HCT116 (cell line): ENCODE results near the gene MUC15. TPM values are rescaled to one million over a fixed set of nuclear protein-coding genes. Genes with fewer than 3 reads are reported as not detected.

Experiments used
- ATAC-seq: fragments of 200-7000 bp; cut with Tn5 transposase; 2 replicates; pipeline ENCODE4 v1.9.1; 2020; ENCODE audit warnings: mild to moderate bottlenecking, moderate library complexity
- BruUV-seq: library from RNA; stranded (reverse); fragments of 400-500 nt; replicated peaks from 2 replicates; lab custom pipeline; 2021; lab: Mats Ljungman, UMichigan
- CTCF ChIA-PET: fragments of 300-600 bp; sonication (Branson Sonifier 250); formaldehyde crosslinking; loops from one replicate; lab custom pipeline; 2021; ENCODE audit warnings: antibody characterized with exemption; lab: Charles Lee
- POLR2A ChIA-PET: fragments of 300-600, 350-600 bp; sonication (Branson Sonifier 250); formaldehyde crosslinking; loops from one replicate; lab custom pipeline; 2021; ENCODE audit warnings: antibody characterized with exemption; lab: Charles Lee
- RAD21 ChIA-PET, 2 experiments: fragments of 300-600 bp; sonication (Branson Sonifier 250); formaldehyde crosslinking; loops; one replicate each; lab custom pipeline; 2023; ENCODE audit warnings: low total read pairs in 2 of 2; ENCODE audit not compliant: uncharacterized antibody in 2 of 2, unreplicated experiment in 2 of 2, low non-redundant PET in 1 of 2; lab: Charles Lee
- DNase-seq: peaks from one replicate; pipeline ENCODE4 v3.0.0-alpha.2; 2010; ENCODE audit warnings: low read depth, low spot score
- H2AFZ ChIP-seq: fragments of 200-600 bp; shearing (Covaris generic), sonication (generic); 2 replicates; pipeline ENCODE4 v1.6.1; 2017; ENCODE audit warnings: low read depth, mixed run types, mixed read lengths, antibody characterized with exemption, low read length; ENCODE audit not compliant: poor library complexity, severe bottlenecking
- H3K27ac ChIP-seq: 2 replicates; pipeline ENCODE4 v1.5.1; 2012; ENCODE audit warnings: low read depth, low read length
- H3K27me3 ChIP-seq: fragments of 200-600 bp; sonication (generic); 2 replicates; pipeline ENCODE4 v1.6.1; 2016; ENCODE audit warnings: mixed run types, low read length, mixed read lengths; ENCODE audit not compliant: insufficient read depth
- H3K36me3 ChIP-seq, 2 experiments: fragments of 200-500 bp in 1 of 2; fragments of 200-600 bp in 1 of 2; sonication (Bioruptor generic) in 1 of 2; sonication (generic) in 1 of 2; 2 replicates each; pipeline versions ENCODE4 v1.5.1 to v1.6.1; 2014 to 2016; ENCODE audit warnings: low read length in 2 of 2, inconsistent platforms in 1 of 2, mixed read lengths in 1 of 2, mixed run types in 1 of 2; ENCODE audit not compliant: insufficient read depth in 2 of 2, control insufficient read depth in 1 of 2
- H3K4me1 ChIP-seq, 2 experiments: fragments of 200-600 bp in 1 of 2; sonication (generic) in 1 of 2; 2 replicates each; pipeline versions ENCODE4 v1.5.1 to v1.6.1; 2012 to 2017; ENCODE audit warnings: low read length in 2 of 2, inconsistent platforms in 1 of 2, mild to moderate bottlenecking in 1 of 2, mixed read lengths in 1 of 2, mixed run types in 1 of 2, moderate library complexity in 1 of 2; ENCODE audit not compliant: insufficient read depth in 2 of 2, control insufficient read depth in 1 of 2
- H3K4me2 ChIP-seq: fragments of 200-600 bp; sonication (generic); 2 replicates; pipeline ENCODE4 v1.6.1; 2017; ENCODE audit warnings: mixed run types, low read length, mixed read lengths
- H3K4me3 ChIP-seq, 2 experiments: fragments of 200-600 bp in 1 of 2; sonication (generic) in 1 of 2; replicated peaks in 1 of 2; 2 replicates each; pipeline ENCODE4 v1.5.1; 2011 to 2016; ENCODE audit warnings: low read length in 2 of 2, control low read depth in 1 of 2, low read depth in 1 of 2, mild to moderate bottlenecking in 1 of 2, mixed read lengths in 1 of 2, mixed run types in 1 of 2
- H3K79me2 ChIP-seq: fragments of 200-600 bp; sonication (generic); 2 replicates; pipeline ENCODE4 v1.6.1; 2017; ENCODE audit warnings: mild to moderate bottlenecking, mixed run types, low read length, moderate library complexity, mixed read lengths; ENCODE audit not compliant: insufficient read depth
- H3K9ac ChIP-seq: fragments of 200-600 bp; sonication (generic); 2 replicates; pipeline ENCODE4 v1.6.1; 2016; ENCODE audit warnings: low read length, mixed read lengths
- H3K9me2 ChIP-seq: fragments of 200-600 bp; sonication (generic), shearing (Covaris generic); 2 replicates; pipeline ENCODE4 v1.6.1; 2017; ENCODE audit warnings: mixed run types, mild to moderate bottlenecking, moderate library complexity; ENCODE audit not compliant: insufficient read depth
- H3K9me3 ChIP-seq, 2 experiments: fragments of 200-500 bp in 1 of 2; fragments of 200-600 bp in 1 of 2; sonication (Bioruptor generic) in 1 of 2; sonication (generic) in 1 of 2; 2 replicates each; pipeline ENCODE4 v1.6.1; 2014 to 2017; ENCODE audit warnings: low read length in 2 of 2, mixed read lengths in 2 of 2, inconsistent platforms in 1 of 2, low read depth in 1 of 2, mild to moderate bottlenecking in 1 of 2, mixed run types in 1 of 2, moderate library complexity in 1 of 2; ENCODE audit not compliant: control insufficient read depth in 1 of 2, insufficient read depth in 1 of 2
- H4K20me1 ChIP-seq: fragments of 200-600 bp; sonication (generic), shearing (Covaris generic); 2 replicates; pipeline ENCODE4 v1.6.1; 2017; ENCODE audit warnings: mixed run types, mild to moderate bottlenecking, moderate library complexity; ENCODE audit not compliant: insufficient read depth
- ATF3 ChIP-seq: IDR thresholded peaks from 2 replicates; pipeline ENCODE4 v1.6.1; 2012
- CBX3 ChIP-seq: IDR thresholded peaks from 2 replicates; pipeline ENCODE4 v1.6.1; 2012; ENCODE audit warnings: low read depth
- CTCF ChIP-seq, 3 experiments: fragments of 200-600 bp in 1 of 3; sonication (generic) in 1 of 3; IDR thresholded peaks in 2 of 3; conservative IDR thresholded peaks in 1 of 3; 2 replicates each; pipeline ENCODE4 v1.5.1; 2012 to 2017; ENCODE audit warnings: low read depth in 2 of 3, low read length in 2 of 3, antibody characterized with exemption in 1 of 3, borderline replicate concordance in 1 of 3, control low read depth in 1 of 3, mild to moderate bottlenecking in 1 of 3, mixed read lengths in 1 of 3, mixed run types in 1 of 3, moderate library complexity in 1 of 3; ENCODE audit not compliant: insufficient read depth in 1 of 3
- EGR1 ChIP-seq: IDR thresholded peaks from 2 replicates; pipeline ENCODE4 v1.6.1; 2012; ENCODE audit warnings: low read depth
- ELF1 ChIP-seq: IDR thresholded peaks from 2 replicates; pipeline ENCODE4 v1.6.1; 2012; ENCODE audit warnings: low read depth, borderline replicate concordance
- EZH2phosphoT487 ChIP-seq: fragments of 200-600 bp; IDR thresholded peaks from 2 replicates; pipeline ENCODE4 v1.6.1; 2018; ENCODE audit warnings: antibody characterized with exemption, borderline replicate concordance
- FOSL1 ChIP-seq: IDR thresholded peaks from 2 replicates; pipeline ENCODE4 v1.6.1; 2012; ENCODE audit warnings: low read depth
- JUND ChIP-seq: IDR thresholded peaks from 2 replicates; pipeline ENCODE4 v1.6.1; 2012
- POLR2A ChIP-seq: IDR thresholded peaks from 2 replicates; pipeline ENCODE4 v1.7.0; 2011; ENCODE audit warnings: borderline replicate concordance; ENCODE audit not compliant: insufficient read depth, insufficient read length; ENCODE audit errors: extremely low read depth
- POLR2AphosphoS5 ChIP-seq: IDR thresholded peaks from 2 replicates; pipeline ENCODE4 v1.6.1; 2011; ENCODE audit warnings: mild to moderate bottlenecking, low read depth, low read length, moderate library complexity
- RAD21 ChIP-seq: IDR thresholded peaks from 2 replicates; pipeline ENCODE4 v1.6.1; 2012; ENCODE audit warnings: low read depth, mild to moderate bottlenecking
- REST ChIP-seq: IDR thresholded peaks from 2 replicates; pipeline ENCODE4 v1.6.1; 2012; ENCODE audit warnings: low read depth
- SIN3A ChIP-seq: IDR thresholded peaks from 2 replicates; pipeline ENCODE4 v1.6.1; 2012; ENCODE audit warnings: low read depth
- SP1 ChIP-seq: IDR thresholded peaks from 2 replicates; pipeline ENCODE4 v1.6.1; 2012; ENCODE audit warnings: low read depth
- SRF ChIP-seq: IDR thresholded peaks from 2 replicates; pipeline ENCODE4 v1.6.1; 2012; ENCODE audit warnings: low read depth
- YY1 ChIP-seq: IDR thresholded peaks from 2 replicates; pipeline ENCODE4 v1.6.1; 2011; ENCODE audit warnings: low read length, low read depth, moderate library complexity, mild to moderate bottlenecking; ENCODE audit not compliant: insufficient replicate concordance; ENCODE audit errors: extremely low read depth
- ZFX ChIP-seq: fragments of 450-650 bp; IDR thresholded peaks from 2 replicates; pipeline ENCODE4 v1.6.1; 2017
- ZNF274 ChIP-seq: fragments of 200-500 bp; sonication (Bioruptor generic); IDR thresholded peaks from 2 replicates; pipeline ENCODE4 v1.6.1; 2014; ENCODE audit warnings: mild to moderate bottlenecking, low read depth, low read length, inconsistent platforms
- intact Hi-C: fragments of 100-400 bp; cut with micrococcal nuclease; formaldehyde crosslinking; loops from 2 replicates; pipeline ENCODE4 v1.10.0; 2022
- total RNA-seq: library from RNA; stranded (reverse); gene quantifications from one replicate; pipeline ENCODE4 v1.2.1, GENCODE V29; 2021; ENCODE audit not compliant: unreplicated experiment

The MUC15 gene
- total RNA-seq, 1 experiment from 2014 or later, result not detected

- no peak for TF ChIP-seq FOSL1
- TF ChIP-seq POLR2AphosphoS5, result no peak
- TF ChIP-seq ZFX, result no peak
- TF ChIP-seq, all 23 proteins: peak for 0
Measured at GRCh38 chr11:26621132-26621531, 49.1 kb upstream of the MUC15 start (continued).

DNA sequence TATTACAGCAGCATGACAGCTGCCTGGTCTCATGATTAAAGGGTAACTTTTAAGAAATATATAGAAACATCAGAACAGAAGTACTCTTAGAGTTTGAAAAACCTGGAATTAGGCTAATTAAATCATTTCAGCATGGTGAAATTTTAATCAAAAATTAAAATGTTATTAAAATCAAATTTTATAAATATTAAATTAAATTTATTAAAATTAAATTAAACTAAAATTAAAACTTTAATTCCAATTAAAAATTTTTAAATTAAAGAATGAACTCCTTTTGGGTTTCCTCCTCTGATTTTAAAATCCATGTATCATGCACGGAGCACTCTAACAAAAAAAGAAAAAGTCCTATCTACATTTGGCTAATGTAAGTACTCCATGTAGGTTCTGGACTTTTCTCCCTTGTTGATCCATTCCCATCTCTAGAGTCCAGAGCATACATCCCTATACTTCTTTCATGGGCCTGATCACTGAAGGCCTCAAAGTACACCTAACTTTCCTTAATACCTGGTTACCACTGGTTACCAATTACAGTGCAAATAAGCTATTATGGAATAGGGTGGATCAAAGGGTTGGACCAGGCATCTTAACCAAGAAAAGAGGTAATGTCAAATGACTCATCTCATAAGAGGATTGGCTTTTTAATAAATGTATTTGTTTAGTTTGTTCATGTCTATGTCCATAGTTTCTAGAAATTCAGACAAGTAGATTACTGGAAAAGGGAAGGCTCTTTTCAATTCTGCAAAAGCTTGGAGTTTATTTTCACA lies 48.4 kb upstream of the MUC15 start:
- Histone ChIP-seq H2AFZ (no peak overlapping the region), H3K9me2 (no peaks in the 10 kb centered on the region), H4K20me1 (no peaks in the 10 kb centered on the region), H3K4me2 (no peak overlapping the region), H3K36me3 (no peaks in the 10 kb centered on the region), H3K27ac (no peak overlapping the region), H3K4me1 (no peaks in the 10 kb centered on the region), H3K9me3 (no peaks in the 10 kb centered on the region), H3K27me3 (no peaks in the 10 kb centered on the region), H3K79me2 (no peaks in the 10 kb centered on the region)
- RAD21 ChIA-PET, result no interaction called here
- ATAC-seq (no peak), DNase-seq (no peak)
- intact Hi-C loops, result no loop called here
- TF ChIP-seq ZNF274 (no peak), ATF3 (no peak), CTCF (IDR thresholded peaks at IDR 0.05 in 2 of 3, conservative IDR thresholded peaks at IDR 0.05 in 1 of 3; ENCODE audit: borderline replicate concordance in 1 of 3, insufficient read depth in 1 of 3, low read depth in 2 of 3, low read length in 2 of 3) (no peak), FOSL1 (no peak), POLR2A (no peak), RAD21 (no peak), SP1 (no peak), ELF1 (no peak), JUND (no peak), POLR2AphosphoS5 (no peak), REST (no peak), CBX3 (no peak), SIN3A (no peak), EGR1 (no peak), YY1 (no peak), SRF (no peak), EZH2phosphoT487 (no peak)
- TF ChIP-seq, all 23 proteins: peak for 0
- BruUV-seq, result no TSS peak
- H3K9ac ChIP-seq, result no peak overlapping the region
- POLR2A ChIA-PET, result no interaction called here
- no peak overlapping the region for H3K4me3 ChIP-seq
- CTCF ChIA-PET, result no interaction called here
